Stimulated activated naive B cell treated with anti-CD40 and anti-IgM and Interleukin-4, amounts not matched to agents 10 μg/mL and 1 μg/mL and 100 μg/mL, for 72 hours (primary cell): ENCODE results near the gene ZNHIT3.
"Not testable (repeated sequence)": the region's sequence is repeated elsewhere in the genome, so short reads cannot be mapped to it uniquely, and the experiment has no call there.

Experiments used
- ATAC-seq, 2 donors: fragments of 150-1000 bp; cut with Tn5 transposase; replicated peaks; 2 replicates each; pipeline ENCODE4 v1.10.0; 2021; ENCODE audit warnings: moderate library complexity in 1 of 2
- DNase-seq: peaks from one replicate; pipeline ENCODE4 v3.0.0; 2021
- H3K27ac Mint-ChIP-seq: one replicate; pipeline ENCODE4 v1.8.0; 2022; ENCODE audit warnings: mild to moderate bottlenecking, mixed read lengths
- H3K27me3 Mint-ChIP-seq, 2 donors: one replicate each; pipeline ENCODE4 v1.8.0; 2022; ENCODE audit warnings: mixed read lengths in 2 of 2
- H3K36me3 Mint-ChIP-seq, 2 donors: one replicate each; pipeline ENCODE4 v1.8.0; 2022; ENCODE audit warnings: mixed read lengths in 2 of 2, mild to moderate bottlenecking in 1 of 2
- H3K4me1 Mint-ChIP-seq, 2 donors: one replicate each; pipeline ENCODE4 v1.8.0; 2022; ENCODE audit warnings: mixed read lengths in 2 of 2, mild to moderate bottlenecking in 1 of 2
- H3K4me3 Mint-ChIP-seq, 2 donors: one replicate each; pipeline ENCODE4 v1.8.0; 2022; ENCODE audit warnings: mild to moderate bottlenecking in 2 of 2, mixed read lengths in 2 of 2, moderate library complexity in 1 of 2
- H3K9me3 Mint-ChIP-seq, 2 donors: one replicate each; pipeline ENCODE4 v1.8.0; 2022; ENCODE audit warnings: mixed read lengths in 2 of 2, mild to moderate bottlenecking in 1 of 2

The ZNHIT3 gene

GRCh38 chr17:36498560-36499300 lies 12.2 kb downstream of the ZNHIT3 start:
- no peaks in the 10 kb centered on the region for H3K9me3 Mint-ChIP-seq
- no peak overlapping the region for H3K4me3 Mint-ChIP-seq
- peaks cover 42 to 68% of the 10 kb centered on the region in 2 donors for H3K36me3 Mint-ChIP-seq
- no peaks in the 10 kb centered on the region for H3K27me3 Mint-ChIP-seq
- H3K27ac Mint-ChIP-seq: no peak overlapping the region
- ATAC-seq (no peak), DNase-seq (no peak)
- H3K4me1 Mint-ChIP-seq: no peaks in the 10 kb centered on the region

GRCh38 chr17:36500745-36501225 lies 14.3 kb downstream of the ZNHIT3 start:
- ATAC-seq (no peak), DNase-seq (no peak)
- Mint-ChIP-seq H3K4me3 (no peak overlapping the region), H3K36me3 (peaks cover 45 to 73% of the 10 kb centered on the region in 2 donors), H3K4me1 (no peaks in the 10 kb centered on the region), H3K27me3 (no peaks in the 10 kb centered on the region), H3K9me3 (no peaks in the 10 kb centered on the region), H3K27ac (no peak overlapping the region)

- DNase-seq: no peak
- peaks cover 43 to 73% of the 10 kb centered on the region in 2 donors for H3K36me3 Mint-ChIP-seq
- H3K27ac Mint-ChIP-seq: no peak overlapping the region
These were observed 14.9 kb downstream of the ZNHIT3 start for GRCh38 chr17:36501351-36501750.

GRCh38 chr17:36501963-36502362 lies 15.5 kb downstream of the ZNHIT3 start:
- peaks cover 49 to 74% of the 10 kb centered on the region in 2 donors for H3K36me3 Mint-ChIP-seq
- no peaks in the 10 kb centered on the region for H3K4me1 Mint-ChIP-seq
- H3K27ac Mint-ChIP-seq: no peak overlapping the region
- no peak overlapping the region for H3K4me3 Mint-ChIP-seq
- H3K27me3 Mint-ChIP-seq: no peaks in the 10 kb centered on the region
- DNase-seq (no peak), ATAC-seq (no peak)
- H3K9me3 Mint-ChIP-seq: no peaks in the 10 kb centered on the region

More at GRCh38 chr17:36501351-36501750, 14.9 kb downstream of the ZNHIT3 start:
- Mint-ChIP-seq H3K4me1 (no peaks in the 10 kb centered on the region), H3K9me3 (no peaks in the 10 kb centered on the region), H3K27me3 (no peaks in the 10 kb centered on the region), H3K4me3 (no peak overlapping the region)
- ATAC-seq: no peak

GRCh38 chr17:36503456-36504155 lies 17.1 kb downstream of the ZNHIT3 start:
- Mint-ChIP-seq H3K27me3 (no peaks in the 10 kb centered on the region), H3K9me3 (no peaks in the 10 kb centered on the region), H3K4me3 (no peak overlapping the region), H3K4me1 (no peaks in the 10 kb centered on the region), H3K36me3 (peaks cover 51 to 76% of the 10 kb centered on the region in 2 donors), H3K27ac (peak overlapping the region; percentile 45)
- no peak for DNase-seq
- ATAC-seq: no peak

- ATAC-seq: no peak
- H3K27me3 Mint-ChIP-seq: no peaks in the 10 kb centered on the region
- no peak overlapping the region for H3K4me3 Mint-ChIP-seq
- DNase-seq: no peak
- H3K27ac Mint-ChIP-seq: peak overlapping the region; percentile 54
- H3K9me3 Mint-ChIP-seq: no peaks in the 10 kb centered on the region
- H3K36me3 Mint-ChIP-seq: peaks cover 51 to 78% of the 10 kb centered on the region in 2 donors
- H3K4me1 Mint-ChIP-seq: peaks cover 0 to under 1% of the 10 kb centered on the region in 2 donors
These were observed 17.7 kb downstream of the ZNHIT3 start for GRCh38 chr17:36504156-36504545.

- Mint-ChIP-seq H3K4me1 (peaks cover 0 to 2% of the 10 kb centered on the region in 2 donors), H3K9me3 (no peaks in the 10 kb centered on the region), H3K4me3 (no peak overlapping the region), H3K27me3 (no peaks in the 10 kb centered on the region), H3K36me3 (peaks cover 60 to 86% of the 10 kb centered on the region in 2 donors), H3K27ac (no peak overlapping the region)
- no peak for DNase-seq
- ATAC-seq: no peak
These were observed 18.7 kb downstream of the ZNHIT3 start for GRCh38 chr17:36505171-36505570.

GRCh38 chr17:36506249-36506826 lies 19.9 kb downstream of the ZNHIT3 start:
- no peak for ATAC-seq
- H3K36me3 Mint-ChIP-seq: peaks cover 62 to 87% of the 10 kb centered on the region in 2 donors
- H3K4me1 Mint-ChIP-seq: peaks cover 0 to 2% of the 10 kb centered on the region in 2 donors
- no peak overlapping the region for H3K27ac Mint-ChIP-seq
- no peak for DNase-seq
- no peaks in the 10 kb centered on the region for H3K27me3 Mint-ChIP-seq
- H3K4me3 Mint-ChIP-seq: no peak overlapping the region
- no peaks in the 10 kb centered on the region for H3K9me3 Mint-ChIP-seq

- DNase-seq (no peak), ATAC-seq (no peak)
- Mint-ChIP-seq H3K9me3 (no peaks in the 10 kb centered on the region), H3K4me3 (no peak overlapping the region), H3K4me1 (peaks cover 0 to 2% of the 10 kb centered on the region in 2 donors), H3K27me3 (no peaks in the 10 kb centered on the region), H3K36me3 (peaks cover 66 to 89% of the 10 kb centered on the region in 2 donors), H3K27ac (no peak overlapping the region)
These were observed 20.4 kb downstream of the ZNHIT3 start for GRCh38 chr17:36506831-36507230.

GRCh38 chr17:36507266-36507665 lies 20.8 kb downstream of the ZNHIT3 start:
- H3K36me3 Mint-ChIP-seq: peaks cover 66 to 91% of the 10 kb centered on the region in 2 donors
- H3K4me1 Mint-ChIP-seq: peaks cover 0 to 2% of the 10 kb centered on the region in 2 donors
- no peak for DNase-seq
- no peak for ATAC-seq
- H3K27ac Mint-ChIP-seq: no peak overlapping the region
- H3K4me3 Mint-ChIP-seq: no peak overlapping the region
- no peaks in the 10 kb centered on the region for H3K27me3 Mint-ChIP-seq
- no peaks in the 10 kb centered on the region for H3K9me3 Mint-ChIP-seq

GRCh38 chr17:36508439-36508838 lies 22.0 kb downstream of the ZNHIT3 start:
- not testable (repeated sequence) for ATAC-seq, H3K9me3 Mint-ChIP-seq, H3K4me1 Mint-ChIP-seq, H3K4me3 Mint-ChIP-seq, DNase-seq, H3K27ac Mint-ChIP-seq, H3K27me3 Mint-ChIP-seq
- H3K36me3 Mint-ChIP-seq: peaks cover 68 to 93% of the 10 kb centered on the region in 2 donors

- Mint-ChIP-seq H3K27me3 (no peaks in the 10 kb centered on the region), H3K4me1 (peaks cover 0 to 2% of the 10 kb centered on the region in 2 donors), H3K4me3 (no peak overlapping the region), H3K27ac (no peak overlapping the region), H3K9me3 (no peaks in the 10 kb centered on the region), H3K36me3 (peaks cover 62 to 92% of the 10 kb centered on the region in 2 donors)
- ATAC-seq (no peak), DNase-seq (no peak)
These were observed 22.9 kb downstream of the ZNHIT3 start for GRCh38 chr17:36509272-36509985.

GRCh38 chr17:36510636-36511035 lies 24.2 kb downstream of the ZNHIT3 start:
- H3K4me1 Mint-ChIP-seq: peaks cover 0 to 3% of the 10 kb centered on the region in 2 donors
- H3K36me3 Mint-ChIP-seq: peaks cover 66 to 96% of the 10 kb centered on the region in 2 donors
- no peak overlapping the region for H3K27ac Mint-ChIP-seq
- H3K9me3 Mint-ChIP-seq: no peaks in the 10 kb centered on the region
- DNase-seq: no peak
- H3K27me3 Mint-ChIP-seq: no peaks in the 10 kb centered on the region
- H3K4me3 Mint-ChIP-seq: no peak overlapping the region
- no peak for ATAC-seq

- Mint-ChIP-seq H3K36me3 (peaks cover 66 to 95% of the 10 kb centered on the region in 2 donors), H3K4me3 (no peak overlapping the region), H3K27ac (no peak overlapping the region), H3K9me3 (no peaks in the 10 kb centered on the region), H3K4me1 (peaks cover 0 to 3% of the 10 kb centered on the region in 2 donors), H3K27me3 (no peaks in the 10 kb centered on the region)
- no peak for ATAC-seq
- no peak for DNase-seq
These were observed 24.7 kb downstream of the ZNHIT3 start for GRCh38 chr17:36511216-36511615.
